PC-3 (cell line): Measurements from ENCODE around the gene CCNL2. TPM values are rescaled to one million over a fixed set of nuclear protein-coding genes. Genes with fewer than 3 reads are reported as not detected.

Source experiments
- ATAC-seq: fragments of 200-7000 bp; cut with Tn5 transposase; 2 replicates; pipeline ENCODE4 v1.9.1; 2020; ENCODE audit warnings: mild to moderate bottlenecking, moderate library complexity
- BruUV-seq: library from RNA; stranded (reverse); fragments of 400-500 nt; replicated peaks from 2 replicates; lab custom pipeline; 2021; lab: Mats Ljungman, UMichigan
- CTCF ChIA-PET: fragments of 300-600 bp; sonication (Branson Sonifier 250); formaldehyde crosslinking; loops from one replicate; lab custom pipeline; 2022; ENCODE audit warnings: antibody characterized with exemption; lab: Charles Lee
- POLR2A ChIA-PET: fragments of 300-600 bp; sonication (Branson Sonifier 250); formaldehyde crosslinking; loops from one replicate; lab custom pipeline; 2022; ENCODE audit warnings: antibody characterized with exemption; ENCODE audit not compliant: unreplicated experiment; lab: Charles Lee
- DNase-seq: peaks from one replicate; pipeline ENCODE4 v3.0.0-alpha.2; 2015
- H2AFZ ChIP-seq: fragments of 300-600 bp; sonication (generic); 2 replicates; pipeline ENCODE4 v1.6.0; 2016; ENCODE audit warnings: antibody characterized with exemption, low read length
- H3F3A ChIP-seq: fragments of 300-600 bp; sonication (generic); one replicate; pipeline ENCODE4 v1.6.0; 2017; ENCODE audit warnings: antibody characterized with exemption, low read length, control low read depth, mild to moderate bottlenecking; ENCODE audit not compliant: unreplicated experiment
- H3K27ac ChIP-seq: fragments of 300-600 bp; sonication (generic); 2 replicates; pipeline ENCODE4 v1.5.1; 2016; ENCODE audit warnings: mild to moderate bottlenecking, low read length
- H3K27me3 ChIP-seq: fragments of 300-600 bp; sonication (generic); 2 replicates; pipeline ENCODE4 v1.6.1; 2016; ENCODE audit warnings: low read length, mixed read lengths
- H3K36me3 ChIP-seq: fragments of 300-600 bp; sonication (generic); 2 replicates; pipeline ENCODE4 v1.6.1; 2016; ENCODE audit warnings: low read depth, mixed run types, low read length, mixed read lengths
- H3K4me1 ChIP-seq: fragments of 300-600 bp; sonication (generic); 2 replicates; pipeline ENCODE4 v1.5.1; 2016; ENCODE audit warnings: low read length; ENCODE audit not compliant: insufficient read depth
- H3K4me2 ChIP-seq: fragments of 300-600 bp; sonication (generic); 2 replicates; pipeline ENCODE4 v1.6.0; 2016; ENCODE audit warnings: low read length
- H3K4me3 ChIP-seq: fragments of 300-600 bp; sonication (generic); 2 replicates; pipeline ENCODE4 v1.5.1; 2016; ENCODE audit warnings: mild to moderate bottlenecking, low read length, mixed read lengths
- H3K79me2 ChIP-seq: fragments of 300-600 bp; sonication (generic); 2 replicates; pipeline ENCODE4 v1.6.1; 2017; ENCODE audit warnings: low read length, mixed read lengths
- H3K9ac ChIP-seq: fragments of 300-600 bp; sonication (generic); 2 replicates; pipeline ENCODE4 v1.6.0; 2016; ENCODE audit warnings: mild to moderate bottlenecking, low read length
- H3K9me2 ChIP-seq: fragments of 300-600 bp; sonication (generic); replicated peaks from 2 replicates; pipeline ENCODE4 v1.6.1; 2016; ENCODE audit warnings: mixed run types, low read length, mixed read lengths
- H3K9me3 ChIP-seq: fragments of 300-600 bp; sonication (generic); 2 replicates; pipeline ENCODE4 v1.6.1; 2016; ENCODE audit warnings: low read length, mixed read lengths
- H4K20me1 ChIP-seq: fragments of 300-600 bp; sonication (generic); 2 replicates; pipeline ENCODE4 v1.6.1; 2016; ENCODE audit warnings: low read length, mixed read lengths
- CTCF ChIP-seq: fragments of 300-600 bp; sonication (generic); conservative IDR thresholded peaks from 2 replicates; pipeline ENCODE4 v1.5.1; 2017; ENCODE audit warnings: antibody characterized with exemption, low read depth, mild to moderate bottlenecking, low read length
- EZH2 ChIP-seq: fragments of 300-600 bp; sonication (generic); IDR thresholded peaks from one replicate; pipeline ENCODE4 v1.6.1; 2017; ENCODE audit warnings: antibody characterized with exemption, mild to moderate bottlenecking, low read length; ENCODE audit not compliant: unreplicated experiment
- EZH2phosphoT487 ChIP-seq: fragments of 300-600 bp; sonication (generic); IDR thresholded peaks from 2 replicates; pipeline ENCODE4 v1.6.1; 2018; ENCODE audit warnings: mild to moderate bottlenecking, antibody characterized with exemption, low read length, borderline replicate concordance
- intact Hi-C: fragments of 100-400 bp; cut with micrococcal nuclease; formaldehyde crosslinking; loops from 2 replicates; pipeline ENCODE4 v1.9.0; 2023
- total RNA-seq: library from RNA; depleted of rRNA; stranded (reverse); fragments of >200 nt; gene quantifications from 2 replicates; pipeline ENCODE4 v1.2.3, GENCODE V29; 2014

Gene CCNL2
- total RNA-seq, 1 experiment from 2014 or later = 385 TPM

DNA sequence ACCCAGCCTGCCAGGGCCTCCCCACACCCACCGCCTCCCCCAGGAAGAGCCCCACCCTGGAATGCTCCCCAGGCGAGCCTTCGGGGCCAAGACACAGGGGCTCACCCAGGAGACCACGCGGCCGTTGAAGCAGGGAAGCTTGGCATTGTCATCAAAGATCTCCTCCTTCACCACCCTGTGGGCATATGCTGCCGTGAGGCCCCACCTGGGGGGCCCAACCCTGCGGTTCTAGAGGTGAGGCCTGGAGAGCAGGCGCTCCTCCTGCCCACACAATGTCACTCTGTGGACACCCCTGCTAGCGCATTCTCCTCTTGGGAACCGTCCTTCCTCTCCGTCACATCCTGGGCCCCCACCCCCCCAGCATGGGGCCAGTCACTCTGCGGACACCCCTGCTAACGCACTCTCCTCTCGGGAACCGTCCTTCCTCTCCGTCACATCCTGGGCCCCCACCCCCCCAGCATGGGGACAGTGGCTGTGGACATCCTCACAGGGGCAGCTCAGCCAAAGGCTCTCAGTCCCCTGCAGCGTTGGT is 56.5 kb downstream of the CCNL2 start:
- peaks cover 45% of the 10 kb centered on the region for H3K4me1 ChIP-seq
- no peaks in the 10 kb centered on the region for H4K20me1 ChIP-seq
- H3K4me2 ChIP-seq = no peak overlapping the region
- no peaks in the 10 kb centered on the region for H3K9me2 ChIP-seq
- peaks cover 66% of the 10 kb centered on the region for H3K79me2 ChIP-seq
- ChIA-PET POLR2A (no interaction called here), CTCF (no interaction called here)
- H3K27me3 ChIP-seq = no peaks in the 10 kb centered on the region
- H3K9ac ChIP-seq = no peak overlapping the region
- H3F3A ChIP-seq = no peaks in the 10 kb centered on the region
- TF ChIP-seq CTCF = no peak
- no peak for TF ChIP-seq EZH2
- no peak for TF ChIP-seq EZH2phosphoT487
- no peak overlapping the region for H3K27ac ChIP-seq
- H3K9me3 ChIP-seq = no peaks in the 10 kb centered on the region
- no peak for DNase-seq
- ATAC-seq = no peak
- H2AFZ ChIP-seq = no peak overlapping the region
- no TSS peak for BruUV-seq
- intact Hi-C loops = no loop called here
- peaks cover 41% of the 10 kb centered on the region for H3K36me3 ChIP-seq
- no peak overlapping the region for H3K4me3 ChIP-seq

DNA sequence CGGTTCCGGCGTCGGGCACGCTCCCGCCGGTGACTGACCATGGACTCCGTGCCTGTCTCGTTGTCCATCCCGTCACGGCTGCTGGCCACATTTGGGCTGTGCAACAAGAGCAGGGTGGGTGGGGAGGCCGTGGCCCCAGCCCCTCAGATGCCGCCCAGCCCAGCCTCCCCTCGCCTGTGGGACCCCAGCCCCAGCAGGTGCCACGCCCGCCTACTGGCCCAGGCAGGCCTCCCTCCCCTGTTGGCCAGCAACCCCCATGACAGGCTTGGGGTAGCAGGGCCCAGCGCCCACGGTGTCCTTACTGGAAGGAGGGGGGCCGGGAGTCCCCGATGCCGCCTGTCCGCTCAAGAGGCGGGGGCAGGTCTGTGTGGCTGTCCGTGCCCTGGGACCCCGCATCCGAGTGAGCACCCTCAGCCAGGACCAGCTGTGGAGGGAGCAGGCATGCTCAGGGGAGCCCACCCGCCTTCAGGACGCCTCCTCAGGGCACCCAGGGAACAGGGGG is 57.0 kb downstream of the CCNL2 start:
- Histone ChIP-seq H3K4me1 (peaks cover 39% of the 10 kb centered on the region), H3K79me2 (peaks cover 60% of the 10 kb centered on the region), H4K20me1 (peaks cover 5% of the 10 kb centered on the region; the same call in 1 of the 2 replicates), H3F3A (no peaks in the 10 kb centered on the region), H3K27ac (no peak overlapping the region), H3K36me3 (peaks cover 46% of the 10 kb centered on the region), H2AFZ (no peak overlapping the region), H3K27me3 (no peaks in the 10 kb centered on the region), H3K4me2 (no peak overlapping the region), H3K9me2 (no peaks in the 10 kb centered on the region), H3K9ac (no peak overlapping the region), H3K4me3 (no peak overlapping the region), H3K9me3 (no peaks in the 10 kb centered on the region)
- no peak for DNase-seq
- ChIA-PET POLR2A (no interaction called here), CTCF (no interaction called here)
- ATAC-seq = no peak
- intact Hi-C loops = no loop called here
- no peak for TF ChIP-seq EZH2phosphoT487
- TF ChIP-seq CTCF = no peak
- TF ChIP-seq EZH2 = no peak
- BruUV-seq = no TSS peak

GRCh38 chr1:1341549-1342021 is 57.5 kb downstream of the CCNL2 start:
- H3K4me1 ChIP-seq = peaks cover 34% of the 10 kb centered on the region
- H3K4me2 ChIP-seq = no peak overlapping the region
- ATAC-seq (no peak), DNase-seq (no peak)
- H3K27me3 ChIP-seq = no peaks in the 10 kb centered on the region
- no peak overlapping the region for H3K27ac ChIP-seq
- no peaks in the 10 kb centered on the region for H3K9me2 ChIP-seq
- peaks cover 55% of the 10 kb centered on the region for H3K79me2 ChIP-seq
- no peak overlapping the region for H3K4me3 ChIP-seq
- no TSS peak for BruUV-seq
- H3F3A ChIP-seq = no peaks in the 10 kb centered on the region
- H2AFZ ChIP-seq = no peak overlapping the region
- TF ChIP-seq EZH2phosphoT487 (no peak), EZH2 (no peak), CTCF (no peak)
- intact Hi-C loops = no loop called here
- H3K9me3 ChIP-seq = no peaks in the 10 kb centered on the region
- peaks cover 5% of the 10 kb centered on the region; the same call in 1 of the 2 replicates for H4K20me1 ChIP-seq
- no peak overlapping the region for H3K9ac ChIP-seq
- H3K36me3 ChIP-seq = peaks cover 50% of the 10 kb centered on the region
- POLR2A ChIA-PET = no interaction called here
- CTCF ChIA-PET = no interaction called here
